ENCODE measurements around the gene ATP8B3.

Gene ATP8B3

DNA sequence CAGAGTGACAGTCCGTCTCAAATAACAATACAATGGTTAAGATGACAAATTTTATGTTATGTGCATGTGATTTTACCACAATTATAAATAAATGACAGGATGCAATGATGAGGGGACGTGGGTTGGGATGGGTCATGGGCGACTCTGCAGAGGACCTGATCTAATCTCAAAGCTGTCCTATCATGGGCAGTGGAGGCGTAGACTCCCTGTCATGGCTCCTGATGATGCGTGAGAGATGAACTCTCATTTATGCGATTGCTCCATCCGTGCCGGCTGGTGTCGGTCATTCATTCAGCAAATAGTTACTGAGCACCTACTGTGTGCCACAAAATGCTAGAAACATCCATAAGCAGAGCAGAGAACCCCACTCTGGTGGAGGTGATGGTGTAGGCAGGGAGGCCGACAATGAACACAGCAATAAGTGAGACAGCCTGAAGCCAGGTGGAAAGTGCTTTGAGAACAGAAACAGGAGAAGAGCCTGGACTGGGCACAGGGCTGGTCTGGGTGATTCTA is 37.9 kb upstream of the ATP8B3 start:
- DNase-seq, result no peak

DNA sequence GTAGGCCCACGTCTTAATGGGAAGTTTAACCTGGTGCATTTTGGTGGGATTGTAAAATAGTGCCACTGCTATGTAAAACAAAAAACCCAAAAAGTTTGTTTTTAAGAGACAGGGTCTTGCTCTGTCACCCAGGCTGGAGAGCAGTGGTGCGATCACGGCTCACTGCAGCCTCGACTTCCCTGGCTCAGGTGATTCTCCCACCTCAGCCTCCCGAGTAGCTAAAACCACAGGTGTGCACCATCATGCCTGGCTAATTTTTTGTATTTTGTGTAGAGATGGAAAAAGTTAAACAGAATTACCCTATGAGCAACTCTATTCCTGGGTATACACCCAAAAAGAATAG is 37.0 kb upstream of the ATP8B3 start:
- DNase-seq, result no peak

DNA sequence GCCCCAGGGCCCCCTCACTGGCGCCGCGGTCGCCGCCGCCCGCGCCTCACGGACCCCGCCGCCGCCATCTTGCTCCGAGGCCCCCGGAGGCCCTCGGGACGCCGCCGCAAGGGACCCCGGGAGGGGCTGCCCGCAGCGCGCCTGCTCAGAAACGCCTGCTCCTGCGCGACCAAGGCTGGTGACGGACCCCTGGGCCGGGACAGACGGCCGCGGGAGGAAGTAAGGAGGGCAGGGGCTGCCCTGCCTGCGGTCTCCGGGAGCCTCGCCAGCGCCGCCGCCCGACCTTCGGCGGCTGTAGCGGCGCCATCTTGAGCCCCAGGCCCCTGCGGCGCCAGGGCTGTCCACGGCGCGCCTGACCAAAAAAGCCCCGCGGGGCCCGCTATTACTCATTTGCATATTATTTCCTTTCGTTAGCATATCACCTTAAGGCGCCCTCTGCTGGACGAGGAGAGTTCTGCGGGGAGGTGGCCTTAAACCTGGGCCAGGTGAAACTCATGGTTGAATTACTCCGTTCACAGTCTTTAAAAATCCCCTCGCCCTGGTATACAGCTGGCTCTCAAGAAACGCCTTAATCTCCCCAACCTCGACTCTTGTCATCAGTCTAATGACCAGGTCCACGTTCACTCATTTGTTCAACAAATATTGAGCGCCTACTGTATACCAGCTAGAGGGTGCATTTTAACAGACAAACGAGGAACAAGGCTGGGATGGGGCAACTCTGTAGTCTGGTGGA is 36.5 kb upstream of the ATP8B3 start, which contains the start of gene REXO1:
Gene REXO1 (minus strand): TSS at position 85 of the 733 bp plus-strand sequence. CDS start 125 bp downstream, outside the sequence.
- peak; percentile 95 for DNase-seq

DNA sequence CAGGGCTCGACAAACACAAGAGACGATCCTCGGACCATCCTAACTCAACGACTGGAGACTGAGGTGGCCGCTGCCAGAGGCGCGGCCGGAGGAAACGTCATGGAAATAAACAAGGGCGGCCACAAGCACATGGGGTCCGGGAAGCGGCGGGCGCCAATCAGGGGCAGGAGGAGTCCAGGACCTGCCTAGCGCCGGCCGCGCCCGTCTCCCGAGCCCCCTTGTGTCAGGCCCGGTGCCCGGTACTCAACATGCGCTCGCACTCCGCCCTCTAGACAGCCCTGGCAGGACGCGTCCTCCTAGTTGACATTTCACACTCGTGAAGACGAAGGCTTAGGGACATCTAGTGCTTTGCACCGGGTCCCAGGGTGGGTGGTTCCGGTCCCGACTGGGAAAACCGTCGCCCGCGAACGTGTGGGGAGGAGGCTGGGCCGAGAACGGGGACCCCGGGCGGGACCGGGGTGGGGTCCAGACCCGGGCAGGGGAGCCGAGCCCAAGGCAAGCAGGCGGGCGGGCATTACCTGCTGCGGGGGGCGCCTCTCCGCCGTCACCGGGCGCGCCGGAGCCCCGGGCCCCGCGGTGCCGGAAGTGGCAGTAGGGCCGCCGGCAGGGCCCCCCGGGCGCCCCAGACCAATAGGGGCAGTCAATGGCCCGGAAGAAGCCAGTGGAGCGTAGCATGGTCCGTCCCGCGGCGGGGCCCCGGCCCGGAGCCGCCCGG is 35.8 kb upstream of the ATP8B3 start:
- peak; percentile 83 for DNase-seq

DNA sequence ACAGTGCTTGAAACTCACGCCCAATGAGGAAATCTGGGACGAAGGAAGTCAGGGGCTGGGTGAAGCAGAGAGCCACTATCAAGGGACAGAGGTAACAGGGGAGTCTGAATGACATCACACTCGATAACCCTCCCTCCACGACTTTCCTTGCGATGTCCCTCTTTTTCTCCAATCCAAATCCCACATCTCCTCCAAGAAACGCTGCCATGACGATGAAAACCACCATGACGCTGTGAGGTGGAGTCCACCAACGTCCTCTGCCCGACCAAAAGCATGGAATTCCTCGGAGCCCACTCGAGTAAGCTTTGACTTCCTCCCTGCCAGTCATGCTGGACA is 35.2 kb upstream of the ATP8B3 start:
- no peak for DNase-seq

DNA sequence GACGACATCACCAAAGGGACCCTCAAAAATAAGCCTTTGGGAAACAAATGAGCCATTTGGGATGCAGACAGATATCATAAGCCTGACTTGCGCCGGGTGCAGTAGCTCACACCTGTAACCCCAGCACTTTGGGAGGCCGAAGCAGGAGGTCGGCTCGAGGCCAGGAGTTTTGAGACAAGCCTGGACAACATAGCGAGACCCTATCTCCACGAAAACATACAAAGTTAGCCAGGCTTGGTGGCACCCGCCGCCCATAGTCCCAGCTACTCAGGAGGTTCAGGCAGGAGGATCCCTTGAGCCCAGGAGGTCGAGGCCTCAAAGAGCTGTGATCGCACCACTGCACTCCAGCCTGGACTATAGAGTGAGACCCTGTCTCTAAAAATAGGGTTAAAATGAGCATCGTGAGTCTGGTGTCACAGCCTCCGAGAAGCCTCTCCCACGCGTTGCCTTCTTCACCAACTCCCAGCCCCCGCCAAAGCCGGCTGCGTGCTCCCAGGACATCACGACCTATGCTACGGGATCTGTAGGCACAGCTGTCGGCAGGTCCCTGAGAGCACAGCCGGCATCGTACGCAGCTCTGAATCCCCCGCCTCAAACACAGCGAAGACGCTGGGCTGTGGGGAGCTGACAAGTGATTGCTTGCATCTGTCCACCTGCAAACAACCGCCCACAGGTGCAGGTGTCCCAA is 34.6 kb upstream of the ATP8B3 start:
- DNase-seq, result no peak

DNA sequence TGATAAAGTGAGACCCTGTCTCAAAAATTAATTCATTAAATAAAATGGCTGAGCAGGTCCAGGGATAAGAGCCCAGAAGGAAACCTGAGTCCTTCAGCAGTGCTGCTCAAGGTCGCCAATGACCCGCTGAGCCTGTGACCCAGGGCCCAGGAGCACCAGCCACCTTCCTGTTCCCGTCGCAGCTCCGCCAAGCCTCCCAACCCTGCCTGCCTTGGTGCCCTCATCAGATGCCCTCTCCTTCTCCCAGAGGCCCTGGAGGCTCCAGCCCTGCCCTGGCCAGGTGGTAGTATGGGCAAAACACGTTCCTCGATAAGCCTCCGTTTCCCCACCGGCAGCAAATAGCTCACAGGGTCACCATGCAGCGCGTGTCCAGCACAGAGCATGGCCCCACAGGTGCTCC is 33.6 kb upstream of the ATP8B3 start:
- DNase-seq, result no peak

DNA sequence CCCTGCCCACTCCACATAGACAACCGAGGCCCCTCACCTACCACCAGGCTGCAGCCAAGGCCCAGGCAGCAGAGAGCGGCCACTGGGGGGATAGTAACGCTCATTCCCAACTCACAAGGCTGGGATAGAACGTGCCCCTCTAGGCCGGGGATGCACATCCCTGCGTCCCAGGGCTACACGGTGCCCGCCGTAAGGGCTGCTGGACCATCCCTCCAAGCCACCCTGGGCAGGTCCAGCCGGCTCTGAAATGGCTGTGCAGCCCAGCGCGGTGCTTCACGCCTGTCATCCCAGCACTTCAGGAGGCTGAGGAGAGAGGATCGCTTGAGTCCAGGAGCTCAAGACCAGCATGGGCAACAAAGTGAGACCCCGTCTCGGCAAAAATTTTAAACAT is 33.0 kb upstream of the ATP8B3 start:
- DNase-seq, result no peak

DNA sequence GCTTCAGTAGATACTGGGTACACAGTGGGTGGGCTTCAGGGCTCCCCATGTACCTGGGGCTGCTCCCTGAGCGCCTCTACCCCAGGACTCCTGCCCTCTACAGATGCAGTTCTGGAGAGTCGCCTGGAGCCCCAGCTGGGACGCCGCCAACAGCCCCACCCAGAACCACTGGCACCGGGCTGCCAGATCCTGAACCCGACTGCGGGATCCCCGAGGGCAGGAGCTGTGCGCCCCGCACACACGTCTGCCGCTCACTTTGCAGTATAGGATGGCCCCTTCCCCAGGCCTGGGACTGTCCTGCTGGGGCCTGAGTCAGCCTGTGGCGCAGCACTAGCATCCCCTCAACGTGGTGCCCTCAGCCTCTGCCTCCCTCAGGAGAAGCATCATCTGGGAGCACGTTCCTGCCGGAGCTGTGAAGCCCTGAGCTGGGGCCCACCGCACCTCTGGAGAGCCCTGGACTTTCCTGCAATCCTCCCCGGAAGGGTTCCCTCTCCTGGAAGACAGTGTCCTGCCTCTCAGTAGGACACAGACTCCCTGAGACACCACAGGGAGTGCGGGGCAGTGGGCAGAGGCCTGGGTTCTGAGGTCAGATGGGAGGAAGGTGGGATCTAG is 32.5 kb upstream of the ATP8B3 start:
- DNase-seq, result peak; percentile 46

DNA sequence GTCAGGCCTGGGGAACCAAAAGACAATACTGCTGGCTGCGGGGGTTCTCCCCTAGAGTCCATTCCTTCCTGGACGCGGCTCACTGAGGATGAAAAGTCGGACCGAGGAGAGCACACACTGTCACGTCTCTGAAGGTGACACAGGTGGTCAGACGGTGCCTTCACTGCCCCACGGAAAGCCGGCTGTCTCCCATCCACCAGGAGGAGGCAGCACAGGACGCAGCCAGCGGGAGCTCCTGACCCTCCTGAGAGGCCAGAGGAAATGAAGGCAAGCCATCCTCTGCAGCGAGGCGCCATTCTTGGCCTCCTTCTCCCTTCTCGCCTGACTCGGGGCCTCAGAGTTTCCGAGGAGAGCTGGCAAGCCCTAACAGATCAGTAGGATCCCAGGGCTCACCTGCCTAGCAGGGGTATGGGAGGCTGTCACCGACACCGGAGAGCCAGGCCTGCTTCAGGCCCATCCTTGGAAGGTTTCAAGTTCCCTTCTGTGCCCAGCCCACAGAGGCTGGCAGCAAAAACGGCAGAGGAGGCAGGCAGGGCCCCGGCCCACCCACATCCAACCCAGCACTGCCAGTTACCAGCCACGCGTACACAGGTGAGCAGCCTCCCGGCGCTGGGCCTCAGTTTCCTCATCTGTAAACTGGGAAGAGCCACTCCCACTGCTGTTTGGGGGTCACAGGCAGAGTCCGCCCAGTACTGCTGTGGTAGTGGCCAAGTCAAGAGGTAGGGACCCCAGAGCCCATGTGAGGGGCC is 31.7 kb upstream of the ATP8B3 start:
- no peak for DNase-seq

DNA sequence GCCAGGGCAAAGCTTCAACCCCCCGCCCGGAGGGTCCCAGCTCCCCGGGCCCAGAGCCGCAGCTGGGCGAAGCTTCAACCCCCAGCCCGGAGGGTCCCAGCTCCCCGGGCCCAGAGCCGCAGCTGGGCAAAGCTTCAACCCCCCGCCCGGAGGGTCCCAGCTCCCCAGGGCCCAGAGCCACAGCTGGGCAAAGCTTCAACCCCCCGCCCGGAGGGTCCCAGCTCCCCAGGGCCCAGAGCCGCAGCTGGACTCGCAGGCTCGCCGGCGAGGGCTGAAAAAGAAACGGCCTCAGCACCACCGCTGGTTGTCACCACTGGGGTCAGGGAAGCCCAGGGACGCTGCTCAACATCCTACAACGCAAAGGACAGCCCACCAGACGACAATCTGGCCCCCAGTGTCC is 31.0 kb upstream of the ATP8B3 start:
- no peak for DNase-seq

DNA sequence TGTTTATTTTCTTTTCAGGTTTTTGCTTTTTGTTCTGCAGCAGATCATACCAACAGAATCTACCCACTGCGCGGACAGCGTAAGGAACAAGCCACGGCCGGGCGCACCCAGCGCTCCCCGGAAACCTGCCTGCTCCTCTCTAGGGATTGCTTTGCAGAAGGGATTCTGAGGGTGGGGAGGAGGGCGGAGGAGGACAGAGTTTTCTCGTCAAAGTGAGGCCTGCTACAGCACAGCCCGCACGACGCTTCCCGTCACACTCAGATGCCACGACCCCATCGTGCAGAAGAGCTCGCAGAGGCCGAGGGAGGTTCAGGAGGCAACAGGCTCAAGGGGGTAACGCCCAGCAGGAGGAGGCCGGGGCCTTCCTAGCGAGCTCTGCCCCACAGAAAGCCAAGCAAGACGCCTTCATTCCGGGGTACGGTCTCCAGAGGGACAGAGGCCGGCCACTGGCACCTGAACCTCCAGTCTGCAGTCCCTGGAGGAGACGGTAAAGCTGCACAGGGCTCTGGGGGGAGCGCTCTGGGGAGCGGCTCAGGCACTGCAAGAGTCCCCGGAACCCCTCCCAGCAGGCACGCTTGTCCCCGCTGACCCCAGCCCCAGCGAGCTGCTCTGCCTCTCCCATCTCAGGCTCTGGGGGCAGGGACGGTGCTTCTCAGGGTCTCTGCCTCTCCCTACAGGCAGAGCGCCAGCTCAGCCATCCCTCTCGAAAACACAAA is 29.3 kb upstream of the ATP8B3 start:
- DNase-seq, result no peak

DNA sequence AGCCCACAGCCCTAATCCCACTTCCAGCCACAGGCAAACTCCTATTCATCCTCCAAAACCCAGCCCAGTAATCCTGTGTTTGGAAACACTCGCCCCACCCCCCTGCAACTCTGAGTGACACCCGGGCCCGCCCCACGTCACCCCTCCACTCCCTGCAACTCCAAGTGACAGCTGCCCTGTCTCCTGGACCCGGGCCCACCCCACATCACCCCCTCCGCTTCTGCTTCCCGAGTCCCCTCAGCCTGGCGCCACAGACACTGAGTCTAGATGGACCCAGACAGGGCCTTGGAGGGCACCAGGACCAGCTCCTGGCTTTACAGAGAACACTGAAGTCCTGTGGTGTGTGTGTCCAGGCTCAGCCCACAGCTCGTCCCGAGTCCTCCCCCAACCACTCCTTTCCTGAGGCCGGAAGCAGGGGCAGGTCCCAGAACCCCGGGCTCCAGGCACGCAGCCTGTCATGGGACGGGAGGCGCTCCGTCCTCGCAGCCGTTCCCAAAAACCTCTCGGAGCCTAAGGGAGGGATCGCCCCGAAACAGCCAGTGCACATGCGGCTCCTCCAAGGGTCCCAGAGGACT is 28.6 kb upstream of the ATP8B3 start:
- no peak for DNase-seq

DNA sequence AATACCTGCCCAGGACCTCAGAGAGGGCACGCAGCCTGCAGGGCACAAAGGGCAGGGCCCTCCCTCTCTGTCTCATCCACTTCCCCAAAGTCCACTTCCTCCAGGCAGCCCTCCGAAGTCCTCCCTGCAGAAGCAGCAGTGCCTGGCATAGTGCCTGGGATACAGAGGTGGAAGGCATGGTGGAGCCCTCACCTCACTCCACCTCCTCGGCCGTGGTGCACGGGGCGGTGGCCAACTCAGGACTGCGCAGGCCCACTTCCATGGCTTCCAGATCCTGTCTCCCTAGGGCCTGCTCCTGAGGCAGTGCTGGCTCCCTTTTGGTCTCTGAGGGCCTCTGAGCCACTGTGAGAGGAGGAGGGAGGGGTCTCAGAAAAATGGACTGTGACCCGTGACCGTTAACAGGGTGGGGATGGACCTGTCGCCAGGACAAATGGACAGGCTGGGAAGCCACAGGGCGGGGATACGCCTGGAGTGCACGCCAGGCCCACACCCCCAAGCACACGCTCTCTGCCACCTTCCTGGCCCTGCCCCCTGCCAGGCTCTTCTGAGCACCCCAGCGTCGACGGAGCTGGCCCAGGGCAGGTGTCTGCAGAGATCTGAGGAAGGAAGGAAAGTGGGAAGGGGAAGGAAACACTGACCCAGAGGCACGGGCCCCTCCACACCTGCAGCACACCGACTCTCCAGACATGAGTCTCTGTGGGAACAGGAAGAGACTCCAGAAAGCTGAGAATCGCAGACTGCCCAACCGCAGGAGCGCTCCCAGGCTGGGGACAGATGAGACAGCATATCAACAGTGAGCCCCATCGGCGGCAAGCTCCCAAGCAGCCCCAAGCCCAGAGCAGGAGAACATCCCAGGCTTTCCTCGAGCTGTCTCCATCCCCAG is 27.8 kb upstream of the ATP8B3 start:
- DNase-seq, result peak; percentile 44

DNA sequence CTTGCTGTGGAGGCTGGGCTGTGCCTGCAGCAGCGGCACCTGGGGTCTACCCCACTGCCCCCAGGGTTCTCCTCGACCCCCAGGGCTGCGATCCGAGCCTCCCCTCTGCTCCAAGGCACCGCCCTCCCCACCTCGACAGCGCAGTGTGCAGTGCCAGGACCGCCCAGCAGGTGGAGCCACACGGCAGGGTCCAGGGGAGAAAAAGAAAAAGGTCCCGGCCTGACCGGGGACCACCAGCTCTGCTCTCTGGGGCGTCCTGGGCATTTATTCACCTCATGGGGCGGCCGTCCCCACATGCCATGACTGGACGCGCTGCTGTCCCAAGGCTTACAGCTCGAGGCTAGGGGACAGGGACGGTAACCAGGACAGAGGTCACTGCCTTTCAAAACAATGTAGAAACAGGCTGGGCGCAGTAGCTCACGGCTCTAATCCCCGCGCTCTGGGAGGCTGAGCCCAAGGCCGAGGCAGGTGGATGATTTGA is 25.6 kb upstream of the ATP8B3 start:
- peak; percentile 70 for DNase-seq

DNA sequence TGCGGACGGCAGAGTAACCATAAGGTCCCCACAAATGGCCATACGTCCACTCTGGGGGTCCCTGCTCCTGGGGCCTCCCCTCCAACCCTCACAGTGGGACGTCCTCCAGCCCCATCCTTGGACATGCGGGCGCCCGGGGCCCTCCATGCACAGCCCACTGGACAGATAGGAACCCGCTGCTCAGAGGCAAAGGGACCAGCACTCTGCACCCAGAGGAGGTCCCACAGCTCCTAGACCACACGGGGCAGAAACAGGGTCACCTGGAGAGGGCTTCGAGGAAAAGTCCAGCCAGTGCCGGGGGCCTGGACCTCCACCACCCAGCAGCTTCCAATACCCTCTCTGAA is 25.1 kb upstream of the ATP8B3 start:
- DNase-seq, result no peak

DNA sequence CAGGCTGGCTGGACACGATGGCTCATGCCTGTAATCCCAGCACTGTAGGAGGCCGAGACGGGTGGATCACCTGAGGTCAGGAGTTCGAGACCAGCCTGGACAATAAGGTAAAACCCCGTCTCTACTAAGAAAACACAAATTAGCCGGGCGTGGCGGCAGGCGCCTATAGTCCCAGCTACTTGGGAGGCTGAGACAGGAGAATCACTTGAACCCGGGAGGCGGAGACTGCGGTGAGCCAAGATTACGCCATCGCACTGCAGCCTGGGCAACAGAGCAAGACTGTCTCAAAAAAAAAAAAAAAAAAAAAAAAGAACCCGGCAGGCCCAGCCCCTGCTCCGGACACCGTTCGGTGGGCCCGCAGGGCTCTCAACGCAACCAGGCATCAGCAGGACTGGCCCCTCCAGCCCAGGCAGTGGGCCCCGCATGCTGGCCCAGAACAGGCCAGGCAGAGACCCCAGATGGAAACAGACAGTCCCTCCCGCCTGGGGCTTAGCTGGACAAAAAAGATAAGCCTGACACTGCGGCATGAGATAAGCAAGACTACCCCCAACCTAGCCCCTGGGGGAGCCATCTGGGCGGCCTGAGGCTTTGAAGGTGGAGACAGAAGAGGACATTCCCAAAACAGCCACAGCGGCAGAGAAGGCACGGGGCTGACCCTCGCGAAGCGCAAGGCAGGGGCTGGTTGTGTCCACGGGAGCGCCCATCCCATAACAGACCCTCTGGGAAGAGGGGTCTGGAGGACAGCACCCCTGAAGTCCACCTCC is 24.6 kb upstream of the ATP8B3 start:
- peak; percentile 93 for DNase-seq

DNA sequence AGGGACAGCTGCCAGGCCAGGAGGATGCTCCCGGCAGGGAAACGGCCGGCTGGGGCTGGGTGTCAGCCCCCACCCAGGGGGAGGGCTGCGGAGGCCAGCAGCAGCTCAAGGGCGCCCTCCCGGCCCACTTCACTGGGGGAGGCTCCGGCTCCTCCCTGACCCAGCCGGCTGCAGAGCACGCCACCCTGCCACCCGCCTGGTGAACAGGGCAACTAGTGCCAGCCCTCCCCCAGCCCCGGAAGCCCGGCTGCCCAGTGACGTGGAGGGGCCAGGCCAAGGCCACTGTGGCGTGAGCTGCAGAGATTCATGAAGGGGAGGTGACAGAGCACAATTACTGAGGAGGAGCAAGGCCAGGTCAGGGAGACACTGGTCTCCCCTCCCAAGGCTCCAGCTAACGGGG is 21.5 kb upstream of the ATP8B3 start:
- no peak for DNase-seq

DNA sequence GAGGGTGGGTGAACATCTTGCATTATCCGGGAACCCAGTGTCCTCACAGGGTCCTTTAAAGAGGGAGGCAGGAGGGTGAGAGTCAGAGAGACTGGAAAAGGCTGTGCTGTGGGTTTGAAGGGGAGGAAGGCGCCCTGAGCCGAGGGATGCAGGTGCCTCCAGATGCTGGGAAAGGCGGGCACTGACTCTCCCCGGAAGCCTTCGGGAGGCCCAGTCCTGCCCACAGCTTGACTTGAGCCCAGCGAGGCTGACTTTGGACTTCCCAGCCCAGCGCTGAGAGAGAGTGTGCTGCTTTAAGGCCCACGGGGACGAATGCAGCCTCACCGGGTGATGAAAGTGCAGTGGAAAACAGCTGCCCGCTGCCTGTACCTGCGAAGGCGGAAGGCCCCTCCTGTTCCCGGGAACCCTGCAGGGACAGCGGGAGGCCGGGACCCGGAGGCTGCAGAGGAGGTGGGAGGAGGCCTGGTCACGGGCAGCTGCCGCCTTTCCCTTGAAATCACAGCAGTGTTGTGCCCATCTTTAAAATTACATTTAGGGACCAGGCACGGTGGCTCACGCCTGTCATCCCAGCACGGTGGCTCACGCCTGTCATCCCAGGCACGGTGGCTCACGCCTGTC is 20.1 kb upstream of the ATP8B3 start:
- no peak for DNase-seq
